Neutrophil (primary cell): ENCODE results near the gene ATXN1.
"Not testable (repeated sequence)": the region's sequence is repeated elsewhere in the genome, so short reads cannot be mapped to it uniquely, and the experiment has no call there.

Source experiments
- H3K27ac ChIP-seq: fragments of 200-600 bp; sonication (generic); 2 replicates; pipeline ENCODE4 v1.5.1; 2016; ENCODE audit warnings: mild to moderate bottlenecking, moderate library complexity
- H3K27me3 ChIP-seq: fragments of 200-600 bp; sonication (generic); 2 replicates; pipeline ENCODE4 v1.6.0; 2016; ENCODE audit warnings: mild to moderate bottlenecking
- H3K36me3 ChIP-seq: fragments of 200-600 bp; sonication (generic); 2 replicates; pipeline ENCODE4 v1.5.1; 2017
- H3K4me1 ChIP-seq, 2 experiments: fragments of 200-600 bp in 1 of 2; sonication (generic) in 1 of 2; 1 replicate in 1 of 2; 2 replicates in 1 of 2; pipeline versions ENCODE4 v1.5.1 to v1.6.1; 2013 to 2016; ENCODE audit warnings: low read depth in 1 of 2, low read length in 1 of 2, mild to moderate bottlenecking in 1 of 2, moderate library complexity in 1 of 2; ENCODE audit not compliant: control insufficient read depth in 1 of 2, insufficient read depth in 1 of 2
- H3K4me3 ChIP-seq, 2 experiments: fragments of 200-600 bp in 1 of 2; sonication (generic) in 1 of 2; 1 replicate in 1 of 2; 2 replicates in 1 of 2; pipeline ENCODE4 v1.5.1; 2013 to 2016; ENCODE audit warnings: low read depth in 1 of 2, low read length in 1 of 2, mild to moderate bottlenecking in 1 of 2, moderate library complexity in 1 of 2
- H3K9me3 ChIP-seq: fragments of 200-600 bp; sonication (generic); 2 replicates; pipeline ENCODE4 v1.5.1; 2016
- TF ChIP-seq, protein P1 (sequence below): fragments of 200-600 bp; sonication (generic); IDR thresholded peaks from 2 replicates; pipeline ENCODE4 v1.5.1; 2016; ENCODE audit warnings: antibody characterized with exemption

ATXN1 gene

GRCh38 chr6:16273256-16273655 lies 488.0 kb downstream of the ATXN1 start:
- no peaks in the 10 kb centered on the region for H3K4me1 ChIP-seq
- H3K36me3 ChIP-seq: no peaks in the 10 kb centered on the region
- no peaks in the 10 kb centered on the region for H3K9me3 ChIP-seq
- no peak overlapping the region for H3K4me3 ChIP-seq
- TF ChIP-seq, protein P1, sequence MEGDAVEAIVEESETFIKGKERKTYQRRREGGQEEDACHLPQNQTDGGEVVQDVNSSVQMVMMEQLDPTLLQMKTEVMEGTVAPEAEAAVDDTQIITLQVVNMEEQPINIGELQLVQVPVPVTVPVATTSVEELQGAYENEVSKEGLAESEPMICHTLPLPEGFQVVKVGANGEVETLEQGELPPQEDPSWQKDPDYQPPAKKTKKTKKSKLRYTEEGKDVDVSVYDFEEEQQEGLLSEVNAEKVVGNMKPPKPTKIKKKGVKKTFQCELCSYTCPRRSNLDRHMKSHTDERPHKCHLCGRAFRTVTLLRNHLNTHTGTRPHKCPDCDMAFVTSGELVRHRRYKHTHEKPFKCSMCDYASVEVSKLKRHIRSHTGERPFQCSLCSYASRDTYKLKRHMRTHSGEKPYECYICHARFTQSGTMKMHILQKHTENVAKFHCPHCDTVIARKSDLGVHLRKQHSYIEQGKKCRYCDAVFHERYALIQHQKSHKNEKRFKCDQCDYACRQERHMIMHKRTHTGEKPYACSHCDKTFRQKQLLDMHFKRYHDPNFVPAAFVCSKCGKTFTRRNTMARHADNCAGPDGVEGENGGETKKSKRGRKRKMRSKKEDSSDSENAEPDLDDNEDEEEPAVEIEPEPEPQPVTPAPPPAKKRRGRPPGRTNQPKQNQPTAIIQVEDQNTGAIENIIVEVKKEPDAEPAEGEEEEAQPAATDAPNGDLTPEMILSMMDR: no peak
- H3K27ac ChIP-seq: no peak overlapping the region
- H3K27me3 ChIP-seq: no peaks in the 10 kb centered on the region

DNA sequence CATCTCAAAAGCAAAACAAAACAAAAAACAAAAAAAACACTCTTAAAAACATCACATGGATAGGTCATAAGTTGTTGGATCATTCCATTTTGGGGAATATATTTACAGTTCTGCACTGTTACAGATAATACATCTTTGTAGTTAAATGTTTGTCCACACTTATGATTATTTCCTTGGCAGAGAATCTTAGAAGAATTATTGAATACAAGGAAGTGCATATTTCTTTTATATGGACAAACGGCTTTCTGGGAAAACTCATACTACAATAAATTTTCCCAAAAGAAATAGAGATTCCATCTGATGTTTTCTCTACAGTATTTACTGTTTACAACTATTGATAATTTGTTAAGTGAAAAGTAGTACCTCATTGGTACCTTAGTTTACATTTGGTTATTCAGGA lies 489.1 kb downstream of the ATXN1 start:
- Histone ChIP-seq H3K4me3 (no peak overlapping the region), H3K27me3 (no peaks in the 10 kb centered on the region), H3K9me3 (no peaks in the 10 kb centered on the region), H3K4me1 (no peaks in the 10 kb centered on the region), H3K27ac (no peak overlapping the region), H3K36me3 (no peaks in the 10 kb centered on the region)
- TF ChIP-seq, protein P1: no peak

- no peaks in the 10 kb centered on the region for H3K4me1 ChIP-seq
- H3K27me3 ChIP-seq: no peaks in the 10 kb centered on the region
- H3K9me3 ChIP-seq: no peaks in the 10 kb centered on the region
- no peaks in the 10 kb centered on the region for H3K36me3 ChIP-seq
- H3K27ac ChIP-seq: no peak overlapping the region
- TF ChIP-seq, protein P1: no peak
- no peak overlapping the region for H3K4me3 ChIP-seq
Observed at GRCh38 chr6:16271428-16271827, 489.8 kb downstream of the ATXN1 start.

DNA sequence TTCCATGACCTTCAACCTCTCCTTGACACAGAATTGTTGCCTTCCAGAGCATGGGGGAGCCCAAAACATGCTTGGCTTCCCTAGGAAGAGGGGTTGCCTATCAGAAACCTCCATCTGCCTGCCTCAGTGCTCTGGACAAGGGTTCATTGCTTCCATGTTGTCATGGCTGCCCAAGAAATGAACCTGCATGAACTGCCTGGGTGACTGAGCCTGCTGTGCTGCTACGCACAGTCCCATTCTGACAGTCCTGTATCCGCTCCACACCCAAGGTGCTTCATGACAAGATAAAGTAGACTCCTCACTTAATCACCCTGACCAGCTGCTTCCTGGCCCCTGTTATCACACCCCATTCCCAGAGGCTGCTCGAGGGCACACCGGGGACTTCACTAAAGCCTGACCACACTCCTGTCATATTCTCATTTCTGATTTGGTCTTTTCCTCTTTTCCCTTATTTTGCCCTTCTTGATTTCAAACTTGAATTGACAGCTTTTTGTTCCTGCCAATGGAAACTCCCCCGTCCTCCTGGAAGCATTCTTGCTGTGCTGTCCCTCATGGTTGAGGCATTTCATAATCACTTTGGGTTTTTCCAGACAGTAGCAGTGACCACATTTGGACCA lies 491.0 kb downstream of the ATXN1 start:
- Histone ChIP-seq H3K9me3 (no peaks in the 10 kb centered on the region), H3K27me3 (no peaks in the 10 kb centered on the region), H3K4me3 (no peak overlapping the region), H3K27ac (no peak overlapping the region), H3K36me3 (no peaks in the 10 kb centered on the region), H3K4me1 (no peaks in the 10 kb centered on the region)
- TF ChIP-seq, protein P1: no peak

DNA sequence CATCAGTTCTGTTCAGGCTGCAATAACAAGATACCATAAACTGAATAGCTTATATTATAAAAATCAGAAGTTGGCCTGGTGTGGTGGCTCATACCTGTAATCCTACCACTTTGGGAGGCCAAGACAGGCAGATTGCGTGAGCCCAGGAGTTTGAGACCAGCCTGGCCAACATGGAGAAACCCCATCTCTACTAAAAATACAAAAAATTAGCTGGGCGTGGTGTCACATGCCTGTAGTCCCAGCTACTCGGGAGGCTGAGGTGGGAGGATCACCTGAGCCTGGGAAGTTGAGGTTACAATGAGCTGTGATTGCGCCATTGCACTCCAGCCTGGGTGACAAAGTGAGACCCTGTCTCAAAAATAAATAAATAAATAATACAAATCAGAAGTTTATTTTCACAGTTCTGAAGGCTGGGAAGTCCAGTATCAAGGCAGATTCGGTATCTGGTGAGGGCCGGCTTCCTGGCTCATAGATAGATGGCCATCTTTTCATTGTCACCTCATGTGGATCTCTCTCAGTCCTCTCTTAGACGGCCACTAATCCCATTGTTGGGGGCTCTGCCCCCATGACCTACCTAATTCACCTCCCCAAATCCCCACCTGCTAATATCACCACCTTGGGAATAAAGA lies 491.7 kb downstream of the ATXN1 start:
- H3K36me3 ChIP-seq, H3K27me3 ChIP-seq, H3K4me3 ChIP-seq, H3K4me1 ChIP-seq, H3K27ac ChIP-seq, H3K9me3 ChIP-seq: not testable (repeated sequence)

- no peak overlapping the region for H3K4me3 ChIP-seq
- H3K36me3 ChIP-seq: no peaks in the 10 kb centered on the region
- H3K27ac ChIP-seq: no peak overlapping the region
Observed at GRCh38 chr6:16267428-16268263, 493.6 kb downstream of the ATXN1 start.

More at GRCh38 chr6:16267428-16268263, 493.6 kb downstream of the ATXN1 start:
- Histone ChIP-seq H3K27me3 (no peaks in the 10 kb centered on the region), H3K9me3 (no peaks in the 10 kb centered on the region), H3K4me1 (no peaks in the 10 kb centered on the region)
- TF ChIP-seq, protein P1: no peak
